Measurements from ENCODE around the gene VEPH1. TPM values are rescaled to one million over a fixed set of nuclear protein-coding genes. Genes with fewer than 3 reads are reported as not detected.

The VEPH1 gene
- total RNA-seq, 1 experiment from 2014 or later = 7.7 TPM

- H2AK5ac ChIP-seq (ENCODE audit: insufficient read length, low read length) = no peak overlapping the region
- no peak overlapping the region for H3K27ac ChIP-seq (ENCODE audit: insufficient read length, low read depth, low read length)
- no peaks in the 10 kb centered on the region for H3K27me3 Mint-ChIP-seq (ENCODE audit: low read depth)
- no peak overlapping the region for H3K18ac ChIP-seq (ENCODE audit: insufficient read length, low read depth, low read length)
- no peak overlapping the region for H3K4me2 ChIP-seq (ENCODE audit: insufficient read depth, insufficient read length, low read length)
- H2BK120ac ChIP-seq (ENCODE audit: low read depth, low read length, poor library complexity, severe bottlenecking) = no peak overlapping the region
- no peak overlapping the region for H2AFZ ChIP-seq (ENCODE audit: low read length)
- no peaks in the 10 kb centered on the region for H4K20me1 ChIP-seq (ENCODE audit: control insufficient read depth, insufficient read depth, insufficient read length)
- H3K4me1 ChIP-seq (ENCODE audit: insufficient read depth, low read length) = no peaks in the 10 kb centered on the region
- H3K9me3 Mint-ChIP-seq = no peaks in the 10 kb centered on the region
- no peak overlapping the region for H3K14ac ChIP-seq (ENCODE audit: insufficient read depth, low read length)
- no CpG with 5 or more reads among the region's 2 CpGs for WGBS (ENCODE audit: extremely low coverage, insufficient read length, low lambda C conversion rate)
- no peaks in the 10 kb centered on the region for H3K9me3 ChIP-seq (ENCODE audit: control insufficient read depth, low read depth, low read length)
- no peak overlapping the region for H2BK5ac ChIP-seq (ENCODE audit: insufficient read length, low read length)
- no peak overlapping the region for H2BK20ac ChIP-seq (ENCODE audit: low read depth, low read length, poor library complexity, severe bottlenecking)
- H3K4me3 Mint-ChIP-seq = no peak overlapping the region
- no peak overlapping the region for H4K91ac ChIP-seq (ENCODE audit: insufficient read length, low read depth, low read length)
- no peak for DNase-seq
- H3K79me1 ChIP-seq (ENCODE audit: insufficient read depth, low read depth, low read length, poor library complexity, severe bottlenecking) = no peaks in the 10 kb centered on the region
- H3K27me3 ChIP-seq (ENCODE audit: insufficient read depth, low read length) = no peaks in the 10 kb centered on the region
- TF ChIP-seq, protein P1, sequence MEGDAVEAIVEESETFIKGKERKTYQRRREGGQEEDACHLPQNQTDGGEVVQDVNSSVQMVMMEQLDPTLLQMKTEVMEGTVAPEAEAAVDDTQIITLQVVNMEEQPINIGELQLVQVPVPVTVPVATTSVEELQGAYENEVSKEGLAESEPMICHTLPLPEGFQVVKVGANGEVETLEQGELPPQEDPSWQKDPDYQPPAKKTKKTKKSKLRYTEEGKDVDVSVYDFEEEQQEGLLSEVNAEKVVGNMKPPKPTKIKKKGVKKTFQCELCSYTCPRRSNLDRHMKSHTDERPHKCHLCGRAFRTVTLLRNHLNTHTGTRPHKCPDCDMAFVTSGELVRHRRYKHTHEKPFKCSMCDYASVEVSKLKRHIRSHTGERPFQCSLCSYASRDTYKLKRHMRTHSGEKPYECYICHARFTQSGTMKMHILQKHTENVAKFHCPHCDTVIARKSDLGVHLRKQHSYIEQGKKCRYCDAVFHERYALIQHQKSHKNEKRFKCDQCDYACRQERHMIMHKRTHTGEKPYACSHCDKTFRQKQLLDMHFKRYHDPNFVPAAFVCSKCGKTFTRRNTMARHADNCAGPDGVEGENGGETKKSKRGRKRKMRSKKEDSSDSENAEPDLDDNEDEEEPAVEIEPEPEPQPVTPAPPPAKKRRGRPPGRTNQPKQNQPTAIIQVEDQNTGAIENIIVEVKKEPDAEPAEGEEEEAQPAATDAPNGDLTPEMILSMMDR (conservative IDR thresholded peaks at IDR 0.05) = no peak
- no peak overlapping the region for H3K23ac ChIP-seq (ENCODE audit: insufficient read length, low read depth, low read length)
- H3K79me2 ChIP-seq (ENCODE audit: insufficient read depth, low read length) = no peaks in the 10 kb centered on the region
- peak overlapping the region in 2 of 3 experiments; percentile 11 to 32; a peak in 2 of 7 replicates for H3K27ac Mint-ChIP-seq
- H4K5ac ChIP-seq (ENCODE audit: insufficient read length, low read depth, low read length) = no peak overlapping the region
- no peak overlapping the region for H4K8ac ChIP-seq (replicated peaks; ENCODE audit: insufficient read length, low read depth, low read length)
- H3K23me2 ChIP-seq (ENCODE audit: insufficient read length, low read depth, low read length, poor library complexity, severe bottlenecking) = no peaks in the 10 kb centered on the region
- no peak overlapping the region for H3K9ac ChIP-seq (ENCODE audit: extremely low read depth, insufficient read length, low read length)
- no peak overlapping the region for H2BK12ac ChIP-seq (ENCODE audit: insufficient read length, low read depth, low read length)
- H3K4ac ChIP-seq (ENCODE audit: low read depth, low read length) = no peak overlapping the region
- no peak overlapping the region for H3T11ph ChIP-seq (ENCODE audit: low read length)
- H2BK15ac ChIP-seq (ENCODE audit: low read depth, low read length) = no peak overlapping the region
- peaks cover 4 to 5% of the 10 kb centered on the region in 2 experiments; a peak in 1 of 4 replicates for H3K4me1 Mint-ChIP-seq
- no peaks in the 10 kb centered on the region for H3K36me3 Mint-ChIP-seq (ENCODE audit: insufficient read depth in 1 of 3, low read depth in 3 of 3)
- H3K56ac ChIP-seq (ENCODE audit: insufficient read length, low read depth, low read length) = no peak overlapping the region
Observed at GRCh38 chr3:157460253-157460652, 43.0 kb downstream of the VEPH1 start.
